T47D (cell line): Measurements from ENCODE around the gene IDI2.
A peak's percentile ranks its signal among the peaks of the same experiment; 100 is the strongest.

Experiments used
- DNase-seq, 2 experiments: peaks; one replicate each; pipeline versions ENCODE4 v3.0.0 to v3.0.0-alpha.2; 2011 to 2012; ENCODE audit warnings: low read depth in 1 of 2, low spot score in 1 of 2
- JUND ChIP-seq: IDR thresholded peaks from 2 replicates; pipeline ENCODE4 v1.6.1; 2012; ENCODE audit warnings: low read depth
- in situ Hi-C: cut with HindIII; loops from 2 replicates; pipeline ENCODE4 v1.10.0; 2016; ENCODE audit warnings: low sequenced_read_pairs, low pct_unique_long_range_greater_than_20kb

The IDI2 gene

DNA sequence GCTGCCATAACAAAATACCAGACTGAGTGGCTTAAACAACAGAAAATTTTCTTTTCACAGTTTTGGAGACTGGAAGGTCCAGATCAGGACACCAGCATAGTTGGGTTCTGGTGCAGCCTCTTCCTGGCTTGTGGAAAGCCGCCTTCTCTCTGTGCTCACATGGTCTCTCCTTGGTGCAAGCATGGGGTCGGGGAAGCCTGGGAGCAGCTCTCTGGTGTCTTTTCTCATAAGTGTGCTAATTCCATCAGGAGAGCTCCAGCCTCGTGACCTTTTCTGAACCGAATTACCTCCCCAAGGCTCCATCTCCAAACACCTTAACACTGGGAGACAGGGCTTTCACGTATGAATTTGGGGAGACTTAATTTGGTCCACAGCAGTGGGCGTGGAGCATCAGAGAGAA lies 42.3 kb downstream of the IDI2 start:
- TF ChIP-seq JUND = no peak
- no peak for DNase-seq
- in situ Hi-C loops = no loop called here

- no peak for DNase-seq
- TF ChIP-seq JUND = no peak
- in situ Hi-C loops = no loop called here
Measured at GRCh38 chr10:980468-981093, 45.1 kb downstream of the IDI2 start.

DNA sequence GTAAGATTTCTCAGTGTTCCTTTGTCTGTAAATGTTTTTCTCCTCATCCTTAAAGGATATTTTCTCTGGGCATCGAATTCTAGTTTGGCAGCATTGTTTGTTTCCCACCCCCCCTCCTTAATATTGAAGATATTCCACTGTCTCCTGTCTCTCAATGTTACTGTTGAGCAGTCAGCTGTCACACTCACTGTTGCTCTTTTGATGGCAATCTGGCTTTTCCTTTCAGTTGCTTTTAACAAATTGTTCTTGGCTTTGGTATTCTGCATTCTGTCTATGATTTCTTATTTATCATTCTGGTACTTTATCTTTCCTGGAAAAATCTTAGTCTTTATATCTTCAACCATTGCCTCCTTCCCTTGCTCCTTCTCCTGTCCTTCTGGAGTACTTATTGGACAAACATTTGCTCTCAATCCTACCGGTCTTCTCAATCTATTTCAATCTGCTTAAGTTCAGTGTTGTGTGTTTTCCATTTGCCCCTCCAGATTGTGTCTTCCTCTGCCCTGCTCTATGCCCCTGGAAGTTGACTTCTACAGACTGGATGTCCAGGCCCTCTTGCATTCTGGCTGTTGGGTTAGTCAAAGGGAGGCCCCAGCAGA lies 46.7 kb downstream of the IDI2 start:
- in situ Hi-C loops = no loop called here
- no peak for TF ChIP-seq JUND
- no peak for DNase-seq

- no peak for TF ChIP-seq JUND
- in situ Hi-C loops = no loop called here
- DNase-seq = no peak
Measured at GRCh38 chr10:976316-976715, 49.3 kb downstream of the IDI2 start.

DNA sequence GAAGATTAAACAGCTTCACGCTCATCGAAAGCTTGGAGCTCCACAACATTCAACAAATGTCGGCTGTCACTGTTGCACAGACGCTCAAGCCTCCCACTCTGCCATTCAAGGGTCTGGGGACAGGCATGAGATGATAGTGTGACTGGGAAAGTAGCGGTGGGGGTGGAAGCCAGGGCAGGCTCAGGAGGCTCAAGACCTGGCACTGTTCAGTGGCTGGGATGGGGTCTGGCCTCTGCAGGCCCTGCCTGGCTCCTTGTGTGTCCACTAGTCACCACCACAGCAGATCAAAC lies 50.9 kb downstream of the IDI2 start:
- TF ChIP-seq JUND = no peak
- in situ Hi-C loops = no loop called here
- DNase-seq = no peak

GRCh38 chr10:974038-974784 lies 51.4 kb downstream of the IDI2 start:
- in situ Hi-C loops = no loop called here
- peak in 1 of 2 experiments; percentile 51 for DNase-seq
- no peak for TF ChIP-seq JUND

DNA sequence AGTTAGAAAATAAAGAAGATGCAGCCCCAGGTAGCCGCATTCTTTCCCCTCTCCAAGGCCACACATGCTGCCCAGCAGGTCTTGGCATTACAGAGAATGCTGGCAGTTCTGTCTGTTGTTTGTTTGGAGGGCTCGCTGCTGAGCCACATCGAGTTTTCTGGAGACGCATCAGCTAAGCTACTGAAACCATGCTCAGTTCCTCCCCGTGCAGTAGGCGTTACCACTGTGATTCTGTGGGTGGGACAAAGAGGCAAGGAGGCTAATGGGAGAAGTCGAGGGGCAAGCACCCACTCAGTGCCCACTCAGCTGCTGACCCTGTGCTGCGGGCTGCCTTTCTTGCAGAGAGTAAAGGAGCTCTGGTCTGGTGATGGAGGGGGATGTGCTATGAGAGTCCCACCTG lies 52.9 kb downstream of the IDI2 start:
- in situ Hi-C loops = no loop called here
- no peak for TF ChIP-seq JUND
- DNase-seq = no peak

DNA sequence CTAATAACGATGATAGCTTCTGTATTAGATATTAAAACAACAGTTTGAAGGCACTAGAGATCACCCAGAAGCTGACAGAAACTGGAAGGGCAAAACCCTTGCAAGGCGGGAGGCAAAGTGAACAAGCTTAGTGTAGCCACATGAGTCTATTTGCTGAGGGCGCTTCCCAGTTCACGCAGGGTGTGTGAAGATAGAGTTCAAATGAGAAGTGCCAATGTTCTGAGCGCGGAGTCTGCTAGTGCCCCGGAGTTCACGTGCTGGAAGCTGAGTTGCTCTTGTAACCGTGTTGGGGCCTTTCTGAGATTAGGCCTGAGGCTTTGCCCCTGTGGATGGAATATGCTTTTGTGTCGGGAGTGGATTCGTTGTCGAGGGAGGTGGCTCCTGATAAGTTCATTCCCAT lies 54.0 kb downstream of the IDI2 start:
- TF ChIP-seq JUND = no peak
- in situ Hi-C loops = no loop called here
- DNase-seq = no peak

- in situ Hi-C loops = no loop called here
- DNase-seq = no peak
- TF ChIP-seq JUND = no peak
Measured at GRCh38 chr10:971150-971542, 54.5 kb downstream of the IDI2 start.

DNA sequence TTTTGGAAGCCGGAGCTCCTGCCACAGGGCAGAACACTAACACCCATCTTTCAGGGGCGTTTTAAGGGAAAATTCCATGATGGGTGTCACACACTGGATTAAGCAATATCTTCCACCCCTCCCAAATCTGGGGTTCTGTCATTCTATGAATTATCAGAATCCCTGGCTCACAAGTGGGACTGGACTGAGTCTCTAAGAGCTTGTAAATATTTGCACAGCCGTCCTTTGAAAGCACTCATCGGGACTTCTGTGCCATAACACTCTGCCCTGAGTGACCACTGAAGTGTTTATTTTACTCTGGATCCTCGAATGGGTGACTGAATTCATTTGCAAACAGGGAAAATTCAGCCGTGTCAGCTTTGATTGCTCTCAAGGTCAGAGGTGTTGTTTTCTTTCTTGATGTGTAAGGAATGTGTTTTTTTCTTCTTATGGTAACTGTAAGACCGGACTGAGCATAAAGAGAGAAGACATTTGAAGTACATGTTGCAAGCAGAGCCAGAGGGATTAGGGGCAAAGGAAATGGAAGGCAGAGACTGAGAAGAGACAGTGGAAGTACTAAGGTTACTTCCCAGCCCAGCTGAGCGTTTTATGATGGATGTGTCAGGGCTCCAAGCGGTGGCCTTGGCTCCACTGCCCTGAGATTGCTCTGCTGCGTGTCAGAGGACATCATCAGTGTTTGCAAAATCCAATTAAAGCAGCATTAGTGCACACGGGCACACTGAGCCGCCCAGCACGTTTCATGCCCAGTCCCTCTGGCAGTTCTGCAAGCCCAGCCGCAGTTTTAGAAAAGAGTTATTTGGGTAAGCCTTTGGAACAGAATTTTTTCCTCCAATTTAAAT lies 55.1 kb downstream of the IDI2 start:
- DNase-seq = peak in 1 of 2 experiments; percentile 36
- in situ Hi-C loops = no loop called here
- no peak for TF ChIP-seq JUND

DNA sequence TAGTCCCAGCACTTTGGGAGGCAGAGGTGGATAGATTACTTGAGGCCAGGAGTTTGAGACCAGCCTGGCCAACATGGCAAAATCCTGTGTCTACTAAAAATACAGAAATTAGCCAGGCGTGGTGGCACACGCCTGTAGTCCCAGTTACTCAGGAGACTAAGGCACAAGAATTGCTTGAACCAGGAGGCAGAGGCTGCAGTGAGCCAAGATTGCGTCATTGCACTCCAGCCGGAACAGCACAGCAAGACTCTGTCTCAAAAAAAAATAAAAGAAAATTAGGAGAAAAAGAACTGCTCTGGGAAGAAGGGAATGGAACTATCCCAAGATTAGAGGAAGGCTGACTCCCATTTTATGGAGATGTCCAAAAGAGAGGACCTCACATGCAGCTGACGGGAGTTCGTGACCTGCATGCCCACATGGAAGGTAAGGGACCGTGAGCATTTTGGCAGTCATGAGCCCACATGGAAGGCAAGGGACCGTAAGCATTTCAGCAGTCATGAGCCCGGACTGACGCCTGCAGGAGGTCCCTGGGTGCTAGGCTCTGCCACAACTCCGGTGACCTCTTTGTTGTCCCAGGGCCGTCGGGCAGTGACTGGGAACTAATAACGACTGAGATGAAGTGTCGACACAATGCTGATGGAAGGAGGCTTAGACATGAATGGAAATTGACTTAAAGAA lies 56.0 kb downstream of the IDI2 start:
- in situ Hi-C loops = no loop called here
- DNase-seq = no peak
- TF ChIP-seq JUND = no peak
